Suprapubic skin (tissue), 4 donors: ENCODE measurements around the gene ADM2. TPM values are rescaled to one million over a fixed set of nuclear protein-coding genes. Genes with fewer than 3 reads are reported as not detected.

Experiments used
- DNase-seq, 2 donors: peaks; one replicate each; pipeline ENCODE4 v3.0.0-alpha.2; 2019; ENCODE audit warnings: low spot score in 2 of 2
- H3K27ac ChIP-seq: fragments of 200-600 bp; sonication (generic); one replicate; pipeline ENCODE4 v1.5.1; 2019
- H3K27me3 ChIP-seq: fragments of 200-600 bp; sonication (generic); one replicate; pipeline ENCODE4 v1.5.1; 2019
- H3K36me3 ChIP-seq: fragments of 200-600 bp; sonication (generic); one replicate; pipeline ENCODE4 v1.5.1; 2019
- H3K4me1 ChIP-seq: fragments of 200-600 bp; sonication (generic); one replicate; pipeline ENCODE4 v1.5.1; 2019
- H3K4me3 ChIP-seq: fragments of 200-600 bp; sonication (generic); one replicate; pipeline ENCODE4 v1.5.1; 2019; ENCODE audit warnings: mild to moderate bottlenecking
- H3K9me3 ChIP-seq: fragments of 200-600 bp; sonication (generic); one replicate; pipeline ENCODE4 v1.5.1; 2019
- CTCF ChIP-seq, 2 donors: fragments of 200-600 bp in 1 of 2; fragments of 450-650 bp in 1 of 2; sonication (generic) in 1 of 2; IDR thresholded peaks; one replicate each; pipeline ENCODE4 v1.5.1; 2016 to 2019; ENCODE audit warnings: antibody characterized with exemption in 2 of 2, mild to moderate bottlenecking in 1 of 2, moderate library complexity in 1 of 2
- EP300 ChIP-seq: sonication (generic); formaldehyde crosslinking; IDR thresholded peaks from one replicate; pipeline ENCODE4 v1.6.1; 2017; ENCODE audit warnings: antibody characterized with exemption
- POLR2A ChIP-seq, 2 donors: fragments of 450-650 bp; IDR thresholded peaks; one replicate each; pipeline ENCODE4 v1.6.1; 2017; ENCODE audit warnings: antibody characterized with exemption in 2 of 2, mild to moderate bottlenecking in 2 of 2, moderate library complexity in 2 of 2
- POLR2AphosphoS5 ChIP-seq, 3 donors: sonication (generic); formaldehyde crosslinking; IDR thresholded peaks; one replicate each; pipeline ENCODE4 v1.6.1; 2017; ENCODE audit warnings: antibody characterized with exemption in 3 of 3
- WGBS: methylation state at CpG from one replicate; pipeline ENCODE4 v1.1.5; 2018; 5-methylcytosine and 5-hydroxymethylcytosine counted together
- total RNA-seq, 4 donors: library from RNA; depleted of rRNA; stranded (reverse); fragments of >200 nt; gene quantifications; one replicate each; pipeline ENCODE4 v1.1.0, GENCODE V29; 2016

Gene ADM2
- total RNA-seq, 4 donors from 2014 or later, result 0.24 to 2.7 (median 0.30) TPM; not detected in 1

GRCh38 chr22:50456026-50456425 lies 25.3 kb upstream of the ADM2 start:
- no peaks in the 10 kb centered on the region for H3K9me3 ChIP-seq
- DNase-seq, result no peak
- WGBS, result 99% methylated on average over 9 of the region's 11 CpGs
- peaks cover 80% of the 10 kb centered on the region for H3K36me3 ChIP-seq
- H3K4me1 ChIP-seq, result peaks cover 8% of the 10 kb centered on the region
- H3K27me3 ChIP-seq, result no peaks in the 10 kb centered on the region
- H3K27ac ChIP-seq, result no peak overlapping the region
- no peak overlapping the region for H3K4me3 ChIP-seq
- TF ChIP-seq POLR2A (IDR thresholded peaks at IDR 0.05), result no peak
- no peak for TF ChIP-seq EP300
- no peak for TF ChIP-seq CTCF (IDR thresholded peaks at IDR 0.05)
- TF ChIP-seq POLR2AphosphoS5 (IDR thresholded peaks at IDR 0.05), result no peak

- no peaks in the 10 kb centered on the region for H3K9me3 ChIP-seq
- TF ChIP-seq CTCF (IDR thresholded peaks at IDR 0.05), result no peak
- TF ChIP-seq POLR2A (IDR thresholded peaks at IDR 0.05), result no peak
- TF ChIP-seq POLR2AphosphoS5 (IDR thresholded peaks at IDR 0.05), result no peak
- TF ChIP-seq EP300, result no peak
- H3K4me1 ChIP-seq, result peaks cover 14% of the 10 kb centered on the region
- no peak overlapping the region for H3K4me3 ChIP-seq
- peaks cover 87% of the 10 kb centered on the region for H3K36me3 ChIP-seq
- H3K27me3 ChIP-seq, result no peaks in the 10 kb centered on the region
- H3K27ac ChIP-seq, result no peak overlapping the region
- DNase-seq, result no peak
- 88% methylated on average over 13 of the region's 34 CpGs for WGBS
Observed at GRCh38 chr22:50456466-50457234, 24.7 kb upstream of the ADM2 start.

- Histone ChIP-seq H3K36me3 (peaks cover 98% of the 10 kb centered on the region), H3K4me3 (no peak overlapping the region), H3K9me3 (no peaks in the 10 kb centered on the region), H3K4me1 (peaks cover 14% of the 10 kb centered on the region), H3K27ac (no peak overlapping the region), H3K27me3 (no peaks in the 10 kb centered on the region)
- DNase-seq, result no peak
- 96% methylated on average over 14 of the region's 22 CpGs for WGBS
- TF ChIP-seq POLR2AphosphoS5 (IDR thresholded peaks at IDR 0.05) (no peak), EP300 (no peak), CTCF (IDR thresholded peaks at IDR 0.05) (no peak), POLR2A (IDR thresholded peaks at IDR 0.05) (no peak)
Observed at GRCh38 chr22:50459016-50459415, 22.3 kb upstream of the ADM2 start.

GRCh38 chr22:50459496-50460140 lies 21.7 kb upstream of the ADM2 start:
- peaks cover 98% of the 10 kb centered on the region for H3K36me3 ChIP-seq
- no peak overlapping the region for H3K27ac ChIP-seq
- TF ChIP-seq CTCF (IDR thresholded peaks at IDR 0.05) (no peak), POLR2AphosphoS5 (IDR thresholded peaks at IDR 0.05) (no peak), POLR2A (IDR thresholded peaks at IDR 0.05) (no peak), EP300 (no peak)
- no peaks in the 10 kb centered on the region for H3K9me3 ChIP-seq
- H3K4me3 ChIP-seq, result no peak overlapping the region
- DNase-seq, result no peak
- WGBS, result 92% methylated on average over 20 of the region's 41 CpGs
- no peaks in the 10 kb centered on the region for H3K27me3 ChIP-seq
- H3K4me1 ChIP-seq, result peaks cover 14% of the 10 kb centered on the region

GRCh38 chr22:50460938-50461337 lies 20.4 kb upstream of the ADM2 start:
- WGBS, result 67% methylated on average over 16 of the region's 17 CpGs
- H3K9me3 ChIP-seq, result no peaks in the 10 kb centered on the region
- peak overlapping the region; percentile 25 for H3K27ac ChIP-seq
- H3K4me1 ChIP-seq, result peaks cover 14% of the 10 kb centered on the region
- TF ChIP-seq CTCF (IDR thresholded peaks at IDR 0.05) (no peak), POLR2A (IDR thresholded peaks at IDR 0.05) (no peak), EP300 (no peak), POLR2AphosphoS5 (IDR thresholded peaks at IDR 0.05) (no peak)
- no peaks in the 10 kb centered on the region for H3K27me3 ChIP-seq
- H3K36me3 ChIP-seq, result peaks cover 98% of the 10 kb centered on the region
- DNase-seq, result no peak
- no peak overlapping the region for H3K4me3 ChIP-seq
